Neuron (in vitro differentiated cells): ENCODE data around the gene B3GALT6.

Experiments
- H2AFZ ChIP-seq: one replicate; pipeline ENCODE4 v1.6.1; 2013; ENCODE audit warnings: low read depth, mild to moderate bottlenecking, inconsistent platforms, low read length, moderate library complexity
- H3K27me3 ChIP-seq: one replicate; pipeline ENCODE4 v1.6.1; 2013; ENCODE audit warnings: low read length; ENCODE audit not compliant: insufficient read depth
- H3K36me3 ChIP-seq: one replicate; pipeline ENCODE4 v1.6.1; 2013; ENCODE audit warnings: low read length; ENCODE audit not compliant: insufficient read depth
- H3K4me1 ChIP-seq: one replicate; pipeline ENCODE4 v1.6.1; 2013; ENCODE audit warnings: low read length; ENCODE audit not compliant: insufficient read depth
- H3K4me3 ChIP-seq: 2 replicates; pipeline ENCODE4 v1.5.1; 2013; ENCODE audit warnings: mild to moderate bottlenecking, low read length, moderate library complexity
- H3K9me3 ChIP-seq: one replicate; pipeline ENCODE4 v1.6.1; 2013; ENCODE audit warnings: low read length

The B3GALT6 gene

DNA sequence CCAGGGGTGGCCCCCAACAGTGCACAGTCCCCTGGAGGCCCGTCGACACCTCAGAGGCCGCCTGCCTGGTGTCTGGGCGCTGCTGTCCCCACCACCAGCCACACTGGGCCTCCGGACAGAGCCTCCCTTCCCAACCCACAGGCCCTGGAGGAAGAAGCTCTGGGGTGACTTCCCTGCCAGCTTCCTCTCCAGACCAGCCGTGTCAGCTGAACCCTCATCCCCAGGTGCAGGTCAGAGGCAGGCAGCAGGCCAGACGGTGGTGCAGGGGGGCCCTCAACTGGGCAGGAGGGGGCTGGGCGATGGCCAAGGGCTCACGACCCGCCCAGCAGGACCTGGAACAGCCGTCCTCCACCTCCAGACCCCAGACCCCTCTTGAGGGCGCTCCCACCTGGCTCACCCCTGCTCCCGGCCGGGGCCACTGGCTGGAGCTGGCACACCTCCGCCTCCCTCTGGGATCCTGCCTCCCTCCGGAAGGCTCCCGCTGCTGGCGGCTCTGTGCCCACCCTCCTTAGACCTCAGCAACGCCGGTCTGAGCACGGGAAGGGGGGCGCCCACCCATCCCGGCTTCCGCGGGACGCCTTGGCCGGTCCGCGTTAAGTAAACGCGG, 26.2 kb upstream of the B3GALT6 start:
- Histone ChIP-seq H3K4me1 (peaks cover 2% of the 10 kb centered on the region), H3K9me3 (no peaks in the 10 kb centered on the region), H3K4me3 (no peak overlapping the region), H3K27me3 (peaks cover 25% of the 10 kb centered on the region), H2AFZ (no peak overlapping the region), H3K36me3 (no peaks in the 10 kb centered on the region)

DNA sequence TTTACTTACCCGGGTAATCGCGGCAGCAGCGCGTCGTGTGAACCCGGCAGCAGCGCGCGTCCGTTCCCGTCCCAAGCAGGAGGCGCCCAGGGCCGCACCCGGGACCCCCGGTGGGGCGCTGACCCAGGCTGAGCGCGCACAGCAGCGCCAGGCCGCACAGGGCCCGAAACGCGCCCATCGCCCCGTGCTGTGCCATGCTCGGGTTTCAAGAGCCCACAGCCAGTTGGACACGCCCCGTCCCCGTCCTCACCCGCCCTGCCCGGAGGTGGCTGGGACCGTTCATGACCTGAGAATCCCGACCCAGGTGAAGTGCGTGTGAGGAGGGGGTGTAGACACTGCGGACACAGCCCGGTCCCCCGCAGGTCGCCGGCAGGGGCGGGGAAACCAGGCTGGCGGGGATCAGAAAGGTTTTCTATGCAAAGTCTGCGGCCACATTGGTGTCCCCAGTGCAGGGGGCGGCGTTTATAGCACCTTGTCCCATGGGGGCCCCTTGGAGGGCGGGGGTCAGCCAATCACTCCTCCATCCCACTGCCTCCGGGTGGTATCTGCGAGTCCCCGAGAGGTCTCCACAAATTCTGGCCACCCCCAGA, 25.6 kb upstream of the B3GALT6 start, which contains the start of gene TNFRSF18:
TSS of gene TNFRSF18 (minus strand) at position 217 of the 590 bp plus-strand sequence. CDS start at position 196, 21 bp downstream.
- no peak within 1 kb of the TSS for H2AFZ ChIP-seq
- no peaks in the 10 kb centered on the region for H3K9me3 ChIP-seq
- no peak within 1 kb of the TSS for H3K4me3 ChIP-seq
- peaks cover 25% of the 10 kb centered on the region for H3K27me3 ChIP-seq
- no peaks in the 10 kb centered on the region for H3K36me3 ChIP-seq
- H3K4me1 ChIP-seq: no peaks in the 10 kb centered on the region

DNA sequence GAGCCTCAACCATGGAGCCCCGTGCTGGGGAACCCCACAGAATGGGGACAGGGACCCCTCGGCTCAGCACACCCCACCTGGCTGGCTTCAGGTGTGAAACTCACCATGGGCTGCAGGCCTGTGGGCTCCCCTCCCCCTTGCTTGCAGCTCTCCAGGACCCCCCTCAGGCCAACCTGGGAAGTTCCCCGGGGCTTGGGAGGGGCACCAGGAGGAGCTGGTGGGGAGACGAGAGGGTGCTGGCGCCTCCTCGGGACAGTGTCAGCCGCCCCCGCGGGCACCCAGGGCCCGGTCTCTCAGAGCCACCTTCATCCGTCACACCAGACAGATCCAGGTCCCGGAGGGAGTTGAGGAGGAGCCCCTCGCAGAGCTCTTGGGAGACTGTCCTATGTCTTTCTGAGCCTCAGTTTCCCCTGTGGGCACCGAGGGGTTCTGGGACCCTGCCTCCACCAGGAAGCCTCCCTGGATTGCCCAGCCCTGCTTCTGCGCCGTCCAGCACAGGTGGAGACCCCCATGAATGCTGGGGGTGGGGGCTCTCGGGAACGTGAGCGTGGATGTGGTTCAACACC, 25.0 kb upstream of the B3GALT6 start:
- no peak overlapping the region for H2AFZ ChIP-seq
- no peaks in the 10 kb centered on the region for H3K36me3 ChIP-seq
- no peaks in the 10 kb centered on the region for H3K4me1 ChIP-seq
- no peak overlapping the region for H3K4me3 ChIP-seq
- H3K27me3 ChIP-seq: peaks cover 25% of the 10 kb centered on the region
- no peaks in the 10 kb centered on the region for H3K9me3 ChIP-seq

DNA sequence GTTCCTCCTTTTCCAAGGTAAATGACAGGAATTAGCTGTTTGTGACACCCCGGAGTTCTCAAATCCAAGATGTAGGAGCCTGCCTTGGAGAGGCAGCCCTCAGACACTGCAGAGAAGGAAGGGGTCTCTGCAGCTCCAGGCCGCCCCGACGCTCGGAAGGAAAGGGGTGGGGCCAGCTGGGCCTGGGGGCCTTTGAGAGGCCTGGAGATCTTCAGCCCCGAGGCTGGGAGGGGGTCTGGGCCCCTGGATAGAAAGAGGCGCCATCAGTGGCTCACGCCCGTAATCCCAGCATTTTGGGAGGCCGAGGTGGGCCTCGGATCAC, 24.5 kb upstream of the B3GALT6 start:
- Histone ChIP-seq H3K36me3 (no peaks in the 10 kb centered on the region), H2AFZ (no peak overlapping the region), H3K9me3 (no peaks in the 10 kb centered on the region), H3K4me1 (no peaks in the 10 kb centered on the region), H3K27me3 (peaks cover 25% of the 10 kb centered on the region), H3K4me3 (no peak overlapping the region)

DNA sequence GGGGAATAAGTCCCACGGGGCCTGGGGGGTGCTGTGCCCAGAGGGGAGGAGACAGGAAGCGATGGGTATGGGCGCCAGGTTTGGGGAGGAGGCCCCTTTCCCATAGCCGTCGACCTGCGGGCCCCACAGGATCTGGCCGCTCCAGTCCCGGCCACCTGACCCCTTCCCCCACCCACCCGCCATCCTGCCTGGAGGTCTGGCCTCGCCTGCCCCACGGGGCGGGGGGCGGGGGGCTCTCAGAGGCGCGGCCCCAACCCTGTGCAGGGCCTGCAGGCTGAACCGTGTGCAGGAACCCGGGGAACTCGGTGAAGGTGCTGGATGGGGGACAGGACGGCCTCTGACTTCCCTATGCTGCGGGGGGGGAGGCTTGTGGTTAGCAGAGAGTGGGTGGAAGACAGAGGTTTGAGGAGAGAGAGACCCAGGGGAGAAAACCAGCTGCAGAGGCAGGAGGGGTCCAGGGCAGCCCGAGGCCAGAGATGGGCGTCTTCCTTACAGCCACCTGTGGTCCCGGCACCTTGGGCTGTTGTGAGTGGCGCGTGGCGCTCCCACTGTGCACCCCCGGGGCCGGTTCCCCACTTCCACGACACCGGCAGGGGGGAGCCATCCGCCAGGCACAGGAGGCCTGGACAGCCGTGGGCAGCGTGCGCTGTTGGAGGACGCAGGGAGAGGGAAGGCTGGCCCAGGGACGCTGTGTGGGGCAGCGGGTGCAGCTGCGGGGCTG, 23.2 kb upstream of the B3GALT6 start:
- Histone ChIP-seq H3K27me3 (peaks cover 20% of the 10 kb centered on the region), H2AFZ (no peak overlapping the region), H3K9me3 (no peaks in the 10 kb centered on the region), H3K4me1 (no peaks in the 10 kb centered on the region), H3K4me3 (no peak overlapping the region), H3K36me3 (no peaks in the 10 kb centered on the region)

DNA sequence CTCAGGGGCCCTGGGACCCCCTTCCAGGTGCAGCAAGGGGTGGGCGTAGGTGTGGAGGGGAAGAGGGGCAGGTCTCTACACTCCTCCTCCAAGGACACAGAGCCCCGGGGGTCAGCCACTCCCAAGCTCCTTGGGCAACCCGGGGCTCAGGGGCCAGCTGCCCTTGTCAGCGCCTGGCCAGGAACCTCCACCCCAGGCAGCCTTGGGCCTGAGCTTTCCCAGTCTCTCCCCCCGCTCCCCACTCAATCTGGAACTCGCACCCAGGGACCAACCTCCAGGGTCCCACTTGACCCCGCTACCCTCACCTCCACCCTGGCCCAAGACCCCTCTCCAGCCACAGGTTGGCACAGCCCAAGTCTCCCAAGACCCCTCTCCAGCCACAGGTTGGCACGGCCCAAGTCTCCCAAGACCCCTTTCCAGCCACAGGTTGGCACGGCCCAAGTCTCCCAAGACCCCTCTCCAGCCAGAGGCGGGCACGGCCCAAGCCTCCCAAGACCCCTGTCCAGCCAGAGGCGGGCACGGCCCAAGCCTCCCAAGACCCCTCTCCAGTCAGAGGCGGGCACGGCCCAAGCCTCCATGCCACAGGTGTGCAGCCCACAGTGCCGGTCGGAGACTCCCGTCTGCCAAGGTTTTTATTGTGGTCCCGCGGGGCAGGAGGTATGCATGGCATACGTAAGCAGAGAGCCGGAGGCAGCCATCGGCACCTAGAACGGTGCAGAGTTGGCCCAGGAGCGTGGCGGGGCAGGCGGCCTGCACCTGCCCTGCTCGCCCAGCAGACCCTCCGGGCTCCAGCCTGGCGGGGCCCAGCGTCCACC, 21.1 kb upstream of the B3GALT6 start:
- H3K36me3 ChIP-seq: peaks cover under 1% of the 10 kb centered on the region
- H2AFZ ChIP-seq: no peak overlapping the region
- H3K4me1 ChIP-seq: no peaks in the 10 kb centered on the region
- peaks cover 6% of the 10 kb centered on the region for H3K27me3 ChIP-seq
- no peak overlapping the region for H3K4me3 ChIP-seq
- H3K9me3 ChIP-seq: no peaks in the 10 kb centered on the region

DNA sequence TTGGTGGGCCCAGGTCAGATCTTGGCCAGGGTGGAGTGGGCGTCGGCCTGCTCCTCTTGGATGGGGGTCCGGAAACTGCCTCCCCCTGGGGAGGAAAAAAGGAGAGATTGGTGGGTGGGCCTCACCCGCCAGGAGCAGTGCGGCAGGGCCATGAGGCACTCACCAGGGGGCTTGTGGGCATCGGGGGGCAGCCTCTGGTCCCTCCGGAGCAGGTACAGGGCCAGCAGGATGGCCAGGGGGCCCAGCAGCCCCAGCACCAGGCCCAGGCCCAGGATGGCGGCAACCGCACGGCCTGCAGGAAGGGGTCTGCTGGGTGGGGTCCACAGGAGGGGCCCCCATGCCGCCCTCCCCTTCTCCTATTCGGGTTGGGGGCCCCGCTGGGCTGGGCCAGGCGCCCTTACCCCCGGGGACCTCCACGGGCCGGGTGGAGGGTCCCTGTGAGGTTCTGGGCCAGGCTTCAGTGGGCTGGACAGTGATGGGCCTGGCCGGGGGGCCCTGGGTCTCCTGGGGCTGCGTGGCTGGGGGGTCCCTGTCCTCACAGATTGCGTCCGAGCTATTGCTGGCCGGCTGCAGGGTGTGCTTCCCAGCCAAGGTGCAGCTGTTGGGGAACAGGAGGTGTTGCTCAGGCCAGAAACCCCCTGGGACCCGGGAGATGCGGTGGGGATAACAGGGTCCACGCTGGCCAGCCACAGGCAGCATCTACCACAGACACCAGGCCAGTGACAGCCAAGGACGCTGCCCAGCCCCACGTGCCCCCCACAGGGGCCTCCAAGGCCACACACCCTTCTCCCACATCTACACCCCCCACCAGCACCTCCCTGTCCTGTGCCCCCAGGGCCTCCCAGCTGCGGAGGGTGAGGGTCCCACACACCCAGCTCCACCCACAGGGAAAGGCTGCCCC, 20.2 kb upstream of the B3GALT6 start:
- Histone ChIP-seq H3K4me3 (no peak overlapping the region), H3K9me3 (no peaks in the 10 kb centered on the region), H3K27me3 (no peaks in the 10 kb centered on the region), H3K36me3 (peaks cover 8% of the 10 kb centered on the region), H2AFZ (no peak overlapping the region), H3K4me1 (no peaks in the 10 kb centered on the region)

DNA sequence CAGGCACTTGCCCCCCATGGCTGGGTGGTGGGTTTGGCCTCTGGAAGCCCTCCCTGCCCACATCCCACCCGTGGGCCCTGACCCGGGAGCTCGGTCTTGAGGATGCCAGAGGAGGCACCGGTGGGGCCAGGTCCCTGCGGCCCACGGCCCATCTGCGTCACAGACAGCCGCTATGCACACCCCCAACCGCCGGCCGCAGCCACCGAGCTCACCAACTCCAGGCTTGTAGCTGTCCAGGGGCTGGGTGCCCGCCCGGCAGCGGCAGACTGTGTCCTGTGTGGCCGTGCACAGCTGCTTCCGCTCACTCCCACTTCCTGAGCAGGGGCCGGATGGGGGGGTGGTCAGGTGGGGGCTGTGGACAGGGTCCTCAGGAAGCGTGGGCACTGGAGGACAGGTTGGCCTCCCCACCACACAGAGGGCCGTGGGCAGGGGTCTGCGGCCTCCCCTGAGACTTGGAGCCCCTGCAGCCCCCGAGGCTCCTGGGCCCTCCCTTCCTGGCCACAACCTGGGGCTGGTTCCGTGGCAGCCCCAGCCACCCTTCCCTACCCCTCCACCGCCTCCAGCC, 19.2 kb upstream of the B3GALT6 start:
- H3K4me1 ChIP-seq: no peaks in the 10 kb centered on the region
- H3K4me3 ChIP-seq: no peak overlapping the region
- H3K9me3 ChIP-seq: no peaks in the 10 kb centered on the region
- H3K36me3 ChIP-seq: peaks cover 16% of the 10 kb centered on the region
- no peaks in the 10 kb centered on the region for H3K27me3 ChIP-seq
- no peak overlapping the region for H2AFZ ChIP-seq

DNA sequence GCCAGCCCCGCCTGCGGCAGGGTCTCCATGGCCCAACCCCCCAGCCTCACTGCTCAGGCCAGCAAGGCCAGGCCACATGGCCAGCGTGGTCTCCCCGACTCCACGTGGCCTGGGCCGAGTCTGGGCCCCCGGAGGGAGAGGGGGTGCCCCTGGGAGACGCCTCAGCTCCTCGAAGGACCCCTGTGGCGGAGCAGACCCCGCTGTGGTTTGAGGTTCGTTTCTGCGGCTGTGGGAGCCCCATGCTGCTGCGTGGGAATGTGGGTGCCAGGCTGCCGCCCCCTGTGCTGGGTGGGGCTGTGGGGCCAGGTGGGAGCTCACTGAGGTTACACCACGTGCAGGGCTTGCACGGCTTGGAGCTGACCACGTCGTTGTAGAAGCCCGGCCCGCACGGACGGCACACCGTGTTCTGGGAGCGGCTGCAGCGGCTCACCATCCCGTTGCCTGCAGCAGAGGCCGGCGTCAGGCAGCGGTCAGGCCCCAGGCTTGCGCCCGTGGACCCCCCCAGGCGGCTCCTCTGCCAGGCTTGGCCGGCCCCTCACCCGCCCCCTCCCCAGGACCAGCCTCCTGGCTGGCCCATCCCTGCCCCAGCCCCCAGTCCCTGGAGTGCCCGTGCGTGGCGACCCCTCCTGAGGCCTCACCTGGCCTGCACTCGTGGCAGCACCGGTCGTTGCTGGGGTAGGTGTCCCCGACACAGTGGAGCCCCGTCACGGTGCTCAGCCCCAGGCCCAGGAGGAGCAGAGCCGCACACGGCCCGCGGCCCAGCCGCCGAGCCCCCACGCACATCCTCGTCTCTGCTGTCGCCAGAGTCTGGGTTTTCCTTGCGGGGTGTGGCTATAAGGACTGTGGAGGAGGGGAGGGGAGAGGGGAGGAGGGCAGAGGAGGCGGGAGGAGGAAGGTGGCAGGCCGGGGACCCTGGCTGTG, 18.4 kb upstream of the B3GALT6 start, which contains the start of gene TNFRSF4:
TSS of gene TNFRSF4 (minus strand) at position 809 of the 921 bp plus-strand sequence. CDS start at position 783, 26 bp downstream.
- Histone ChIP-seq H3K36me3 (peaks cover 24% of the 10 kb centered on the region), H2AFZ (no peak within 1 kb of the TSS), H3K27me3 (no peaks in the 10 kb centered on the region), H3K9me3 (no peaks in the 10 kb centered on the region), H3K4me1 (no peaks in the 10 kb centered on the region), H3K4me3 (no peak within 1 kb of the TSS)

DNA sequence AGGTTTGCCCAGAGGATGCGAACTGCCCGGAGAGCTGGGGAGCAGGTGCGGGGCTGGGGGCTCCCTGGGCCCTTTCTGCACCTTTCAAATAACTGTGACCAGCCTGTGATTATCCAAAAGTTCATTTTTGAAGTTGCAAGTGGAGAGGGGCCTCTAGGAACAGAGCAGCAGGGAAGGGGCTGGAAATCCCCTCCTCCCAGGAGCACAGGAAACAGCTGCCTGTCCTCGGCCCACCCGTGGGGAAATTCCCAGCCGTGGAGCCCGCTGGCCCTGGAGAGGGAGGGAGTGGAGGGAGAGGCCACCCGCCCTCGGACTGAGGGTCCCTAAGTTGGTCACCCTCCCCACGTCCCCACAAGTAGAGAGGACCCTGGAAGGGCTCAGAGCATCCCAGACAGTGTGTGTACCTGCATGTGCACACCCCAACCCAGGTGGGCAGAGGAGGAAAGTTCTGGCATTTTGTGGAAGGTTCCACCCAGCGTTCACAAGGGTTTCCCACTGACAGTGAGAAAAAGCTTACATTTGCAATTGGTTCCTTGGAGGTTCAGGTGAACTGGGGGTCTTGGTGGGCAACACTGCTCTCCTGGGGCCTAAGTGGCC, 16.9 kb upstream of the B3GALT6 start:
- Histone ChIP-seq H2AFZ (no peak overlapping the region), H3K27me3 (no peaks in the 10 kb centered on the region), H3K4me1 (no peaks in the 10 kb centered on the region), H3K9me3 (no peaks in the 10 kb centered on the region), H3K36me3 (peaks cover 30% of the 10 kb centered on the region), H3K4me3 (no peak overlapping the region)
